Measurements from ENCODE around the gene HAUS2. TPM values are rescaled to one million over a fixed set of nuclear protein-coding genes. Genes with fewer than 3 reads are reported as not detected.

HAUS2 gene
- total RNA-seq, 1 experiment from 2014 or later: 39.8 TPM

DNA sequence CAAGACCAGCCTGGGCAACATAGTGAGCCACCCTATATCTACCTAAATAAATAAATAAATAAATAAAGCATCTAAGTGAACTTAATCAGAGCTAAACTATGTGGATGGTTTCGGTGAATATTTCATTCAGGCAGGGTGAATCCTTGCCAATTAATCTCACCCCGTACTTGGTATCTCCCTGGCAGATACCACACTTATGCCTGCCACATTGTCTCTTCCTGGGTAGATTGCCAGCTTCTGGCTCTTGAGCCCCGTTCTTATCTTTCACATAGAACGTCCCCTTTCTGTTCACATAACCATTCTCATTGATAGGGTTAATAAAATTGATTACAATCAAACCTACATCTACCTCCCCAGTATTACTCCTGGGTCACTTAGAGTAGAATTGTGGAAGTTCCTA is 46.2 kb upstream of the HAUS2 start:
- Histone ChIP-seq H3K36me3 (ENCODE audit: control insufficient read depth in 1 of 2, insufficient read depth in 2 of 2, low read length in 2 of 2) (no peaks in the 10 kb centered on the region), H3K79me2 (ENCODE audit: insufficient read depth, low read length) (peaks cover 14% of the 10 kb centered on the region; the same call in 1 of the 2 replicates), H2AFZ (ENCODE audit: low read depth, low read length, poor library complexity, severe bottlenecking) (no peak overlapping the region), H3K9me3 (ENCODE audit: control insufficient read depth in 1 of 2, insufficient read depth in 1 of 2, low read depth in 1 of 2, low read length in 2 of 2) (no peaks in the 10 kb centered on the region), H3K27me3 (ENCODE audit: insufficient read depth, low read length) (no peaks in the 10 kb centered on the region), H4K20me1 (ENCODE audit: insufficient read depth) (no peaks in the 10 kb centered on the region), H3K9ac (ENCODE audit: low read length) (no peak overlapping the region), H3K4me1 (ENCODE audit: control insufficient read depth in 1 of 2, insufficient read depth in 2 of 2, low read length in 2 of 2) (peaks cover 18 to 28% of the 10 kb centered on the region in 2 experiments), H3K9me2 (ENCODE audit: insufficient read depth) (no peaks in the 10 kb centered on the region), H3K27ac (ENCODE audit: low read depth, low read length) (no peak overlapping the region), H3K4me3 (replicated peaks in 1 of 2; ENCODE audit: low read depth in 1 of 2, low read length in 2 of 2) (no peak overlapping the region), H3K4me2 (ENCODE audit: low read length) (no peak overlapping the region)
- DNase-seq (ENCODE audit: low read depth, low spot score) (no peak), ATAC-seq (no peak)
- ChIA-PET CTCF (no interaction called here), RAD21 (ENCODE audit: low non-redundant PET in 1 of 2, low total read pairs in 2 of 2, uncharacterized antibody in 2 of 2, unreplicated experiment in 2 of 2) (no interaction called here), POLR2A (interaction anchor here (0.7 kb wide), 1 partner anchor 38 kb away, joined by 4 read pairs; no protein-coding TSS in a partner anchor)
- intact Hi-C loops (cut with micrococcal nuclease): no loop called here
- no peak for TF ChIP-seq CBX3 (IDR thresholded peaks at IDR 0.05; ENCODE audit: low read depth)
- TF ChIP-seq CEBPB (IDR thresholded peaks at IDR 0.05; ENCODE audit: low read depth): no peak
- TF ChIP-seq EZH2phosphoT487 (IDR thresholded peaks at IDR 0.05; ENCODE audit: borderline replicate concordance): no peak
- TF ChIP-seq, protein P1, sequence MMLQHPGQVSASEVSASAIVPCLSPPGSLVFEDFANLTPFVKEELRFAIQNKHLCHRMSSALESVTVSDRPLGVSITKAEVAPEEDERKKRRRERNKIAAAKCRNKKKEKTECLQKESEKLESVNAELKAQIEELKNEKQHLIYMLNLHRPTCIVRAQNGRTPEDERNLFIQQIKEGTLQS (IDR thresholded peaks at IDR 0.05): no peak
- TF ChIP-seq YY1 (IDR thresholded peaks at IDR 0.05; ENCODE audit: extremely low read depth, insufficient replicate concordance, low read depth, low read length): no peak
- BruUV-seq (replicated peaks): no TSS peak

DNA sequence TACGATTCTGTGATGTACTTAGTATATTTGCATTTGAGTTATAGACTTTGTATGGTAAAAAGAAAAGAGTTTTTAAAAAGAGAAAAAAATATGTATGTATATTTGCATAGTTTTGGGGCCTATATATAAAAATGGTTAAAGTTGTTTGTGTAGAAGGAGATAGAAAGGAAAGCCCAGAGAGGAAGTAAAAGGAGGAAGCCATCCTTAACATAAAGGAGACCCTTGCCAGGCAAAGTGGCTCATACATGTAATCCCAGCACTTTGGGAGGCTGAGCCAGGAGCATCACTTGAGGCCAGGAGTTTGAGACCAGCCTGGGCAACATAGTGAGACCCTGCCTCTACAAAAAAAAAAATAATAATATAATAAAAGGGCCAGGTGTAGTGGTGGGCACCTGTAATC is 44.8 kb upstream of the HAUS2 start:
- ATAC-seq (no peak), DNase-seq (ENCODE audit: low read depth, low spot score) (no peak)
- Histone ChIP-seq H3K27me3 (ENCODE audit: insufficient read depth, low read length) (no peaks in the 10 kb centered on the region), H3K4me2 (ENCODE audit: low read length) (no peak overlapping the region), H3K4me3 (replicated peaks in 1 of 2; ENCODE audit: low read depth in 1 of 2, low read length in 2 of 2) (no peak overlapping the region), H3K27ac (ENCODE audit: low read depth, low read length) (no peak overlapping the region), H3K9ac (ENCODE audit: low read length) (no peak overlapping the region), H4K20me1 (ENCODE audit: insufficient read depth) (no peaks in the 10 kb centered on the region), H3K4me1 (ENCODE audit: control insufficient read depth in 1 of 2, insufficient read depth in 2 of 2, low read length in 2 of 2) (peaks cover 12 to 20% of the 10 kb centered on the region in 2 experiments), H3K36me3 (ENCODE audit: control insufficient read depth in 1 of 2, insufficient read depth in 2 of 2, low read length in 2 of 2) (no peaks in the 10 kb centered on the region), H3K9me2 (ENCODE audit: insufficient read depth) (no peaks in the 10 kb centered on the region), H2AFZ (ENCODE audit: low read depth, low read length, poor library complexity, severe bottlenecking) (no peak overlapping the region), H3K9me3 (ENCODE audit: control insufficient read depth in 1 of 2, insufficient read depth in 1 of 2, low read depth in 1 of 2, low read length in 2 of 2) (no peaks in the 10 kb centered on the region), H3K79me2 (ENCODE audit: insufficient read depth, low read length) (peaks cover 14% of the 10 kb centered on the region; the same call in 1 of the 2 replicates)
- TF ChIP-seq CTCF (IDR thresholded peaks at IDR 0.05 in 2 of 3, conservative IDR thresholded peaks at IDR 0.05 in 1 of 3; ENCODE audit: borderline replicate concordance in 1 of 3, insufficient read depth in 1 of 3, low read depth in 2 of 3, low read length in 2 of 3) (no peak), SIN3A (IDR thresholded peaks at IDR 0.05; ENCODE audit: low read depth) (no peak)
- ChIA-PET RAD21 (ENCODE audit: low non-redundant PET in 1 of 2, low total read pairs in 2 of 2, uncharacterized antibody in 2 of 2, unreplicated experiment in 2 of 2) (no interaction called here), POLR2A (no interaction called here), CTCF (no interaction called here)
- intact Hi-C loops (cut with micrococcal nuclease): no loop called here
- no TSS peak for BruUV-seq (replicated peaks)
